IMR-90 (cell line): Measurements from ENCODE around the gene RRAGD. TPM values are rescaled to one million over a fixed set of nuclear protein-coding genes. Genes with fewer than 3 reads are reported as not detected.

Source experiments
- ATAC-seq: fragments of 200-7000 bp; cut with Tn5 transposase; 2 replicates; pipeline ENCODE4 v1.9.1; 2020; ENCODE audit warnings: low read depth, mild to moderate bottlenecking, moderate library complexity
- BruUV-seq: library from RNA; stranded (reverse); fragments of 400-500 nt; replicated peaks from 2 replicates; lab custom pipeline; 2021; lab: Mats Ljungman, UMichigan
- CTCF ChIA-PET: fragments of 300-600 bp; formaldehyde crosslinking; extraction: SDS; loops from one replicate; lab custom pipeline; 2021; ENCODE audit warnings: antibody characterized with exemption; lab: Yijun Ruan, JAX
- POLR2A ChIA-PET: fragments of 300-600 bp; sonication (Branson Sonifier 250); formaldehyde crosslinking; loops from one replicate; lab custom pipeline; 2022; ENCODE audit warnings: antibody characterized with exemption; ENCODE audit not compliant: unreplicated experiment; lab: Charles Lee
- DNase-seq: peaks from one replicate; pipeline ENCODE4 v3.0.0; 2013
- H2AFZ ChIP-seq: replicated peaks from 2 replicates; pipeline ENCODE3; 2013; ENCODE audit warnings: low read length, mild to moderate bottlenecking; ENCODE audit not compliant: poor library complexity
- H2AK5ac ChIP-seq: 2 replicates; pipeline ENCODE4 v1.6.1; 2013; ENCODE audit warnings: low read depth, low read length, inconsistent platforms
- H2AK9ac ChIP-seq: replicated peaks from 2 replicates; pipeline ENCODE3; 2013; ENCODE audit warnings: mild to moderate bottlenecking, low read depth, low read length, moderate library complexity; ENCODE audit not compliant: poor library complexity
- H2BK120ac ChIP-seq: 2 replicates; pipeline ENCODE4 v1.6.1; 2013; ENCODE audit warnings: low read depth, low read length, inconsistent platforms
- H2BK15ac ChIP-seq: 3 replicates; pipeline ENCODE4 v1.6.1; 2013; ENCODE audit warnings: low read depth, low read length, inconsistent platforms
- H2BK20ac ChIP-seq: 2 replicates; pipeline ENCODE4 v1.6.1; 2013; ENCODE audit warnings: low read depth, mild to moderate bottlenecking, inconsistent platforms, low read length, moderate library complexity
- H2BK5ac ChIP-seq: 2 replicates; pipeline ENCODE4 v1.6.1; 2013; ENCODE audit warnings: mild to moderate bottlenecking, low read depth, low read length, inconsistent platforms; ENCODE audit not compliant: poor library complexity, severe bottlenecking
- H3K14ac ChIP-seq: replicated peaks from 2 replicates; pipeline ENCODE4 v1.6.1; 2013; ENCODE audit warnings: low read depth, low read length, inconsistent platforms
- H3K18ac ChIP-seq: 2 replicates; pipeline ENCODE4 v1.6.1; 2013; ENCODE audit warnings: low read depth, low read length, control low read depth
- H3K23ac ChIP-seq: 2 replicates; pipeline ENCODE4 v1.6.1; 2013; ENCODE audit warnings: low read depth, low read length, inconsistent platforms
- H3K27ac ChIP-seq: 2 replicates; pipeline ENCODE4 v1.5.1; 2013; ENCODE audit warnings: mild to moderate bottlenecking, control low read depth, low read length; ENCODE audit not compliant: insufficient read depth
- H3K27me3 ChIP-seq: 2 replicates; pipeline ENCODE4 v1.6.1; 2013; ENCODE audit warnings: low read length; ENCODE audit not compliant: control insufficient read depth, insufficient read depth
- H3K36me3 ChIP-seq: 2 replicates; pipeline ENCODE4 v1.6.1; 2013; ENCODE audit warnings: low read length, mixed read lengths; ENCODE audit not compliant: control insufficient read depth, insufficient read depth
- H3K4ac ChIP-seq: 2 replicates; pipeline ENCODE4 v1.6.1; 2013; ENCODE audit warnings: low read depth, low read length, inconsistent platforms
- H3K4me1 ChIP-seq: 2 replicates; pipeline ENCODE4 v1.6.1; 2013; ENCODE audit warnings: low read length, mixed read lengths; ENCODE audit not compliant: control insufficient read depth, insufficient read depth
- H3K4me2 ChIP-seq: 2 replicates; pipeline ENCODE4 v1.6.1; 2013; ENCODE audit warnings: low read depth, mild to moderate bottlenecking, control low read depth, low read length, moderate library complexity
- H3K4me3 ChIP-seq: 2 replicates; pipeline ENCODE4 v1.5.1; 2013; ENCODE audit warnings: low read depth, mild to moderate bottlenecking, control low read depth, low read length, moderate library complexity; ENCODE audit not compliant: insufficient read depth
- H3K56ac ChIP-seq: 2 replicates; pipeline ENCODE4 v1.6.1; 2013; ENCODE audit warnings: low read length, inconsistent platforms; ENCODE audit not compliant: insufficient read depth; ENCODE audit errors: extremely low read depth
- H3K79me1 ChIP-seq, 2 experiments: 2 replicates each; pipeline ENCODE4 v1.6.1; 2013; ENCODE audit warnings: low read length in 2 of 2, inconsistent platforms in 1 of 2, low read depth in 1 of 2
- H3K9ac ChIP-seq: 2 replicates; pipeline ENCODE4 v1.6.1; 2013; ENCODE audit warnings: low read depth, low read length, control low read depth
- H3K9me1 ChIP-seq: 2 replicates; pipeline ENCODE4 v1.6.1; 2013; ENCODE audit warnings: low read length, inconsistent platforms; ENCODE audit not compliant: insufficient read depth
- H3K9me3 ChIP-seq: 2 replicates; pipeline ENCODE4 v1.6.1; 2013; ENCODE audit warnings: low read length; ENCODE audit not compliant: control insufficient read depth, insufficient read depth
- H4K20me1 ChIP-seq: 2 replicates; pipeline ENCODE4 v1.6.1; 2013; ENCODE audit warnings: low read length, inconsistent platforms; ENCODE audit not compliant: insufficient read depth
- H4K5ac ChIP-seq: 2 replicates; pipeline ENCODE4 v1.6.1; 2013; ENCODE audit warnings: mild to moderate bottlenecking, low read depth, low read length, control low read depth
- H4K8ac ChIP-seq, 2 experiments: 2 replicates each; pipeline ENCODE4 v1.6.1; 2013; ENCODE audit warnings: low read depth in 2 of 2, low read length in 2 of 2, control low read depth in 1 of 2, inconsistent platforms in 1 of 2
- H4K91ac ChIP-seq: 2 replicates; pipeline ENCODE4 v1.6.1; 2013; ENCODE audit warnings: low read depth, low read length, inconsistent platforms; ENCODE audit not compliant: insufficient read depth
- BHLHE40 ChIP-seq: fragments of 150-350 bp; IDR thresholded peaks from 2 replicates; pipeline ENCODE4 v1.6.1; 2016; ENCODE audit warnings: mild to moderate bottlenecking, low read depth, low read length
- CEBPB ChIP-seq: IDR thresholded peaks from 2 replicates; pipeline ENCODE4 v1.6.1; 2012; ENCODE audit warnings: low read depth, low read length, improper control_type of control experiment
- CHD1 ChIP-seq: IDR thresholded peaks from 2 replicates; pipeline ENCODE4 v1.6.1; 2012; ENCODE audit warnings: low read depth, low read length, improper control_type of control experiment
- FOS ChIP-seq: fragments of 150-350 bp; IDR thresholded peaks from 2 replicates; pipeline ENCODE4 v1.6.1; 2016; ENCODE audit warnings: low read depth, low read length
- MAZ ChIP-seq: IDR thresholded peaks from 2 replicates; pipeline ENCODE4 v1.6.1; 2012; ENCODE audit warnings: low read depth, mild to moderate bottlenecking, low read length, improper control_type of control experiment, moderate library complexity, borderline replicate concordance
- MXI1 ChIP-seq: IDR thresholded peaks from 2 replicates; pipeline ENCODE4 v1.6.1; 2012; ENCODE audit warnings: low read depth, mild to moderate bottlenecking, low read length, moderate library complexity, borderline replicate concordance
- NFE2L2 ChIP-seq: fragments of 150-350 bp; IDR thresholded peaks from 2 replicates; pipeline ENCODE4 v1.6.1; 2016; ENCODE audit warnings: low read depth, mild to moderate bottlenecking, low read length
- POLR2A ChIP-seq: IDR thresholded peaks from 2 replicates; pipeline ENCODE4 v1.6.1; 2012; ENCODE audit warnings: mild to moderate bottlenecking, low read depth, low read length
- RAD21 ChIP-seq: IDR thresholded peaks from 2 replicates; pipeline ENCODE4 v1.6.1; 2012; ENCODE audit warnings: low read length, improper control_type of control experiment
- RCOR1 ChIP-seq: IDR thresholded peaks from 2 replicates; pipeline ENCODE4 v1.6.1; 2012; ENCODE audit warnings: mild to moderate bottlenecking, low read length, improper control_type of control experiment; ENCODE audit not compliant: insufficient replicate concordance
- SMC3 ChIP-seq: fragments of 150-350 bp; IDR thresholded peaks from 2 replicates; pipeline ENCODE4 v1.6.1; 2016; ENCODE audit warnings: low read depth, mild to moderate bottlenecking, antibody characterized with exemption, low read length, moderate library complexity
- WGBS, 2 experiments: methylation state at CpG; one replicate each; pipeline versions ENCODE4 v1.1.5 to v1.1.7; 2013; ENCODE audit warnings: missing lambda C conversion rate in 2 of 2; ENCODE audit not compliant: insufficient read length in 1 of 2; ENCODE audit errors: extremely low coverage in 2 of 2; 5-methylcytosine and 5-hydroxymethylcytosine counted together
- dilution Hi-C: fragments of 300-500 bp; cut with HindIII; formaldehyde crosslinking; loops from one replicate; pipeline ENCODE4 v1.14.3; 2018; ENCODE audit warnings: low sequenced_read_pairs; ENCODE audit not compliant: unreplicated experiment
- in situ Hi-C: fragments of 300-500 bp; cut with MboI; formaldehyde crosslinking; loops from 3 replicates; pipeline ENCODE4 v1.14.3; 2019; ENCODE audit warnings: low sequenced_read_pairs, inconsistent platforms, mixed read lengths
- intact Hi-C: fragments of 100-400 bp; cut with micrococcal nuclease; formaldehyde crosslinking; loops from 2 replicates; pipeline ENCODE4 v1.10.0; 2022
- polyA plus RNA-seq, 3 experiments: library from polyadenylated mRNA; depleted of rRNA; stranded (reverse); fragments of >200 nt; gene quantifications; 2 replicates each; pipeline ENCODE4 v1.2.3, GENCODE V29; 2012; ENCODE audit warnings: low replicate concordance in 1 of 3
- total RNA-seq: library from RNA; depleted of rRNA; stranded (reverse); fragments of >200 nt; gene quantifications from 2 replicates; pipeline ENCODE4 v1.2.3, GENCODE V29; 2012
- TF ChIP-seq, protein P1 (sequence below): fragments of 150-350 bp; IDR thresholded peaks from 2 replicates; pipeline ENCODE4 v1.6.1; 2017; ENCODE audit warnings: mild to moderate bottlenecking, antibody characterized with exemption, low read length, low read depth
- TF ChIP-seq, protein P2 (sequence below): conservative IDR thresholded peaks from 2 replicates; pipeline ENCODE4 v1.5.1; 2012; ENCODE audit warnings: mild to moderate bottlenecking, low read depth, low read length, improper control_type of control experiment

RRAGD gene
- total and polyA plus RNA-seq, 2 of the 4 experiments (the other 2 are of a cell fraction), result not detected

DNA sequence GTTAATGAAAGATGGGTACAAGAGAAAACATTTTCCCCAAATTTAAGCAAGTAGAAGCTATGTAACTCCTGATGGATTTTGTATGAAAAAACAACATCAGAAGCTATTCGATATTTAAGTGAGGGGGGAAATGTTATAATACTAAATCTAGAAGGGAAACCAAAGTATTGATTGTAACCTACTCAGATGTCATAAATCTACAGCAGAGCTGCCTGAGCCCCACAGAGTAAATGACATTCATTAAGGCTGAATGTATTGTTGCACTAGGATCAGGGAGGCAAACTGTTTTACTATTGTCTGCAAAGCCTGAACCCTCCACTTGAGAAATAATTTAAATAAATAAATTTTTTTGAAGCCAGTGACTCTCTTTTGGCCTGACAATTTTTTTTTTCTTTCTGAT lies 40.2 kb upstream of the RRAGD start:
- no peak for TF ChIP-seq BHLHE40
- TF ChIP-seq RCOR1, result no peak
- TF ChIP-seq, protein P1, sequence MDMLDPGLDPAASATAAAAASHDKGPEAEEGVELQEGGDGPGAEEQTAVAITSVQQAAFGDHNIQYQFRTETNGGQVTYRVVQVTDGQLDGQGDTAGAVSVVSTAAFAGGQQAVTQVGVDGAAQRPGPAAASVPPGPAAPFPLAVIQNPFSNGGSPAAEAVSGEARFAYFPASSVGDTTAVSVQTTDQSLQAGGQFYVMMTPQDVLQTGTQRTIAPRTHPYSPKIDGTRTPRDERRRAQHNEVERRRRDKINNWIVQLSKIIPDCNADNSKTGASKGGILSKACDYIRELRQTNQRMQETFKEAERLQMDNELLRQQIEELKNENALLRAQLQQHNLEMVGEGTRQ, result no peak
- TF ChIP-seq, protein P2, sequence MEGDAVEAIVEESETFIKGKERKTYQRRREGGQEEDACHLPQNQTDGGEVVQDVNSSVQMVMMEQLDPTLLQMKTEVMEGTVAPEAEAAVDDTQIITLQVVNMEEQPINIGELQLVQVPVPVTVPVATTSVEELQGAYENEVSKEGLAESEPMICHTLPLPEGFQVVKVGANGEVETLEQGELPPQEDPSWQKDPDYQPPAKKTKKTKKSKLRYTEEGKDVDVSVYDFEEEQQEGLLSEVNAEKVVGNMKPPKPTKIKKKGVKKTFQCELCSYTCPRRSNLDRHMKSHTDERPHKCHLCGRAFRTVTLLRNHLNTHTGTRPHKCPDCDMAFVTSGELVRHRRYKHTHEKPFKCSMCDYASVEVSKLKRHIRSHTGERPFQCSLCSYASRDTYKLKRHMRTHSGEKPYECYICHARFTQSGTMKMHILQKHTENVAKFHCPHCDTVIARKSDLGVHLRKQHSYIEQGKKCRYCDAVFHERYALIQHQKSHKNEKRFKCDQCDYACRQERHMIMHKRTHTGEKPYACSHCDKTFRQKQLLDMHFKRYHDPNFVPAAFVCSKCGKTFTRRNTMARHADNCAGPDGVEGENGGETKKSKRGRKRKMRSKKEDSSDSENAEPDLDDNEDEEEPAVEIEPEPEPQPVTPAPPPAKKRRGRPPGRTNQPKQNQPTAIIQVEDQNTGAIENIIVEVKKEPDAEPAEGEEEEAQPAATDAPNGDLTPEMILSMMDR, result no peak
- TF ChIP-seq CEBPB, result no peak
- no peak for TF ChIP-seq POLR2A
- no peak for TF ChIP-seq FOS
- TF ChIP-seq CHD1, result no peak
- TF ChIP-seq NFE2L2, result no peak
- TF ChIP-seq SMC3, result no peak
- TF ChIP-seq RAD21, result no peak
- no peak for TF ChIP-seq MAZ
- TF ChIP-seq MXI1, result no peak
- no peaks in the 10 kb centered on the region for H3K9me3 ChIP-seq
- no peak overlapping the region for H4K91ac ChIP-seq
- DNase-seq (no peak), ATAC-seq (no peak)
- dilution Hi-C loops, result no loop called here
- H3K9me1 ChIP-seq, result no peaks in the 10 kb centered on the region
- H3K4me1 ChIP-seq, result no peaks in the 10 kb centered on the region
- CTCF ChIA-PET, result interaction anchor here (0.6 to 1.5 kb wide), 2 partner anchors 20 to 54 kb away, joined by 3 to 4 read pairs; no protein-coding TSS in a partner anchor
- H3K27me3 ChIP-seq, result no peaks in the 10 kb centered on the region
- no peak overlapping the region for H2AK5ac ChIP-seq
- in situ Hi-C loops, result no loop called here
- no peak overlapping the region for H3K27ac ChIP-seq
- no peak overlapping the region for H3K14ac ChIP-seq
- BruUV-seq, result no TSS peak
- H4K20me1 ChIP-seq, result no peaks in the 10 kb centered on the region
- H2BK120ac ChIP-seq, result no peak overlapping the region
- no peak overlapping the region for H3K4ac ChIP-seq
- H3K23ac ChIP-seq, result no peak overlapping the region
- H3K36me3 ChIP-seq, result no peaks in the 10 kb centered on the region
- intact Hi-C loops, result no loop called here
- no peak overlapping the region for H4K5ac ChIP-seq
- no peak overlapping the region for H3K56ac ChIP-seq
- no peaks in the 10 kb centered on the region for H3K79me1 ChIP-seq
- H3K18ac ChIP-seq, result no peak overlapping the region
- H4K8ac ChIP-seq, result no peak overlapping the region
- no peak overlapping the region for H2BK15ac ChIP-seq
- no peak overlapping the region for H2BK20ac ChIP-seq
- H3K4me2 ChIP-seq, result no peak overlapping the region
- POLR2A ChIA-PET, result no interaction called here
- H3K9ac ChIP-seq, result no peak overlapping the region
- H2AK9ac ChIP-seq, result no peak overlapping the region
- H3K4me3 ChIP-seq, result no peak overlapping the region
- no CpG with 5 or more reads among the region's 1 CpG for WGBS, 2 experiments
- H2AFZ ChIP-seq, result no peak overlapping the region
- H2BK5ac ChIP-seq, result no peak overlapping the region
